HG03280 (cell line): ENCODE results near the gene IRX5.
A peak's percentile ranks its signal among the peaks of the same experiment; 100 is the strongest.

ENCODE experiments used
- ATAC-seq: cut with Tn5 transposase; IDR thresholded peaks from one replicate; pipeline ENCODE4 v1.9.1; 2021; ENCODE audit warnings: mild to moderate bottlenecking, moderate library complexity; ENCODE audit not compliant: unreplicated experiment

Gene IRX5

GRCh38 chr16:54930005-54930868, at the start of gene IRX5:
Gene IRX5, plus strand, starts transcription at chr16:54930865. Its CDS starts 334 bp downstream, at chr16:54931199.
- no peak for ATAC-seq

- ATAC-seq, result no peak
Measured at GRCh38 chr16:54882556-54882955, 48.1 kb upstream of the IRX5 start.

- ATAC-seq, result no peak
Measured at GRCh38 chr16:54883358-54883757, 47.3 kb upstream of the IRX5 start.

GRCh38 chr16:54886078-54886477, 44.6 kb upstream of the IRX5 start:
- no peak for ATAC-seq

- ATAC-seq, result no peak
Measured at GRCh38 chr16:54890381-54890780, 40.3 kb upstream of the IRX5 start.

- no peak for ATAC-seq
Measured at GRCh38 chr16:54891346-54891745, 39.3 kb upstream of the IRX5 start.

- ATAC-seq, result no peak
Measured at GRCh38 chr16:54892981-54893380, 37.7 kb upstream of the IRX5 start.

- ATAC-seq, result no peak
Measured at GRCh38 chr16:54897930-54898329, 32.7 kb upstream of the IRX5 start.

GRCh38 chr16:54901606-54902005, 29.1 kb upstream of the IRX5 start:
- ATAC-seq, result no peak

- ATAC-seq, result no peak
Measured at GRCh38 chr16:54903047-54903446, 27.6 kb upstream of the IRX5 start.

- ATAC-seq, result no peak
Measured at GRCh38 chr16:54911079-54911478, 19.6 kb upstream of the IRX5 start.

GRCh38 chr16:54912720-54913119, 17.9 kb upstream of the IRX5 start:
- ATAC-seq, result no peak

- ATAC-seq, result no peak
Measured at GRCh38 chr16:54921206-54921824, 9.3 kb upstream of the IRX5 start.

- no peak for ATAC-seq
Measured at GRCh38 chr16:54923055-54923473, 7.6 kb upstream of the IRX5 start.

GRCh38 chr16:54923988-54924387, 6.7 kb upstream of the IRX5 start:
- ATAC-seq, result no peak

GRCh38 chr16:54926166-54926838, 4.4 kb upstream of the IRX5 start:
- no peak for ATAC-seq

- no peak for ATAC-seq
Measured at GRCh38 chr16:54927125-54928015, 3.3 kb upstream of the IRX5 start.

- no peak for ATAC-seq
Measured at GRCh38 chr16:54928016-54928356, 2.7 kb upstream of the IRX5 start.

GRCh38 chr16:54928411-54929089, 2.1 kb upstream of the IRX5 start:
- ATAC-seq, result peak; percentile 50
